Measurements from ENCODE around the gene MDM1.

DNA sequence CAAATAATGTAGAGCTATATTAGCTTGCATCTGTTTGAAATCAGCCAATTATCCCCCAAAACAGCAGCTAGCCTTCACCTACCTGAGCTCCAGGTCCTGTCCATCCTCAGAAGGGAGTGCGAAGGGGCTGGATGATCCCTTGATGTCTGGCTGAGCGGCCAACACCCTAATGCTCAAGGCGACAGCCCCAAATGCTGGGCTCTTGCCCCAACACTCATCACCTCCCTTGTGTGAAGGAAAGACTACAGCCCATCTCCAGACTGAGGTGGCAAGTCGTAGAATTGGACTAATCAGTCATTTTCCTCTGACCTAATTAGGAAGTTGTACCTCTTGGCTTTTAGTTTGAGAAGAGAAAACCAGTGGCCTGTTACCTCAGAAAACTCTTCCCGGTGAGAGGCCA lies 16.3 kb upstream of the MDM1 start:
- TF ChIP-seq, protein P1, sequence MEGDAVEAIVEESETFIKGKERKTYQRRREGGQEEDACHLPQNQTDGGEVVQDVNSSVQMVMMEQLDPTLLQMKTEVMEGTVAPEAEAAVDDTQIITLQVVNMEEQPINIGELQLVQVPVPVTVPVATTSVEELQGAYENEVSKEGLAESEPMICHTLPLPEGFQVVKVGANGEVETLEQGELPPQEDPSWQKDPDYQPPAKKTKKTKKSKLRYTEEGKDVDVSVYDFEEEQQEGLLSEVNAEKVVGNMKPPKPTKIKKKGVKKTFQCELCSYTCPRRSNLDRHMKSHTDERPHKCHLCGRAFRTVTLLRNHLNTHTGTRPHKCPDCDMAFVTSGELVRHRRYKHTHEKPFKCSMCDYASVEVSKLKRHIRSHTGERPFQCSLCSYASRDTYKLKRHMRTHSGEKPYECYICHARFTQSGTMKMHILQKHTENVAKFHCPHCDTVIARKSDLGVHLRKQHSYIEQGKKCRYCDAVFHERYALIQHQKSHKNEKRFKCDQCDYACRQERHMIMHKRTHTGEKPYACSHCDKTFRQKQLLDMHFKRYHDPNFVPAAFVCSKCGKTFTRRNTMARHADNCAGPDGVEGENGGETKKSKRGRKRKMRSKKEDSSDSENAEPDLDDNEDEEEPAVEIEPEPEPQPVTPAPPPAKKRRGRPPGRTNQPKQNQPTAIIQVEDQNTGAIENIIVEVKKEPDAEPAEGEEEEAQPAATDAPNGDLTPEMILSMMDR (conservative IDR thresholded peaks at IDR 0.05; ENCODE audit: low read depth in 2 of 2) = no peak
- TF ChIP-seq JUNB (IDR thresholded peaks at IDR 0.05; ENCODE audit: unreplicated experiment) (no peak), EZH2 (IDR thresholded peaks at IDR 0.05; ENCODE audit: low read depth, unreplicated experiment) (no peak), POLR2AphosphoS5 (IDR thresholded peaks at IDR 0.05; ENCODE audit: low read depth) (no peak), EZH2phosphoT487 (IDR thresholded peaks at IDR 0.05; ENCODE audit: unreplicated experiment) (no peak), STAT1 (IDR thresholded peaks at IDR 0.05; ENCODE audit: unreplicated experiment) (no peak), REST (IDR thresholded peaks at IDR 0.05; ENCODE audit: unreplicated experiment) (no peak), NANOG (IDR thresholded peaks at IDR 0.05; ENCODE audit: borderline replicate concordance) (no peak)

Data from GM23338 (cell line).